GM19438 (cell line): ENCODE measurements around the gene KLF7.
A peak's percentile ranks its signal among the peaks of the same experiment; 100 is the strongest.

ENCODE experiments used
- ATAC-seq: cut with Tn5 transposase; IDR thresholded peaks from one replicate; pipeline ENCODE4 v1.9.1; 2021; ENCODE audit warnings: low read depth; ENCODE audit not compliant: unreplicated experiment

Gene KLF7

GRCh38 chr2:207150284-207150683 is 15.5 kb downstream of the KLF7 start:
- no peak for ATAC-seq

- ATAC-seq = peak; percentile 92
These were observed 16.2 kb downstream of the KLF7 start for GRCh38 chr2:207149249-207150213.

DNA sequence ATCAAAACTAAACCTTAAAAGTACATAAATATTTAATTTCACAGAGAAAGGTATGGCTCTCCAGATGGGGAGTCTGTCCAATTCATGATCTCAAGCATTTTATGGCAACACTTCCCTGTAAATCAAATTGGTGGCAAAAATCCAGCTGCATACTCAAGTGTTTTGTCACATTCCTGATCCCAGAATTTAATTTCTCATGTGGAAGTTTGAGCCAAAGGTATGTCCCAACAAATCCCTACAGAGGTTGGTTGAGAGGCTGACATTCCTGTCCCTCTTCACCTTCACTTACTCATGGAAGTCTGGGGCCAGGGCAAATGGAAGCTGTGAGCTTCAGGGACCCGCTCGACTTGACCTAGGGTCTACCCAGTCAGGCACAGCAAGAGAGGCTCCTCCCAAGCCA is 17.7 kb downstream of the KLF7 start:
- ATAC-seq = no peak

DNA sequence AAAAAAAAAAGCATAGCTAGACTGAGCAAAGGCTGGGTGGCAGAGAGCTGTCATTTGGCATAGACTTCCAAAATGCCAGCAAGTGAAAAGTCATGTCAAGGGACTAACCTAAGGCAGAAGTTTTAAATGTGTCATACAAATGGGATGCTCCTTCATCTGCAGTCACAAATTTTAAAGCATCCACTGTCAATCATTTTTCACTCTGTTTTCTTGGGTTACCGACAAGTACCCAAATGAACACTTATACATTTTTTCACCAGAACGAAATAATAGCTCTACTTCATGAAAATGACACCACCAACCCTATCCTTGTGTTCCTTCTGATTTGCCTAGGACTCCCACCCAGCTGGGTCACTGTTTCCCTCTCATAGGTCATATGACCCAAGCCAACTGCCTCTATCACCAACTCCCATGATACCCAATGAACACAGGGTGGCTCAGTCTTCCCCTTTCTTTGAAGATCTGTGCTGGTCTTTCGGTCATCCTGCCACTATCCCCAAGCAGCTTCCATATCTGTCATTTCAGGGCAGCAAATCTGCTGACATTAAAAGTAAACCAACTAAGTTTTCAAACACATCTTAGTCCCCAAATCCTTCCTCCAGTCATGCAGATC is 21.5 kb downstream of the KLF7 start:
- ATAC-seq = no peak

- peak; percentile 71 for ATAC-seq
These were observed 22.3 kb downstream of the KLF7 start for GRCh38 chr2:207143215-207144172.

DNA sequence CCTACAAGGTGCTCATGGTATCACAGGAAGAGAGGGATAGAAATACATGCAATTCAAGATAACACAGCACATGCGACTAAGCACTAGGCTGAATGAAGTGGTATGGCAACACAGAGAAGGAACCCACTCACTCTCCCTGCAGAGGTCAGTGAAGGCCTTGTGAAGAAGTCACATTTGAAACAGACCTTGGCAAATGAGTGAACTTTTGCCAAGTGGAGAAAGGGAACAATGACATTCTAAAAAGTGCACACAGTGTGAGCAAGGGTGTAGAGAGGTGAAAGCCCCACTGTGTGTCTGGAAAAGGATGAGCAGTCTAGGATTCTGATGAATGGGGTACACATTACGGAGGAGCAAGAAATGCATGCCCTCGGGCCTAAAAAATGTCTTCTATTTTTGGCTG is 23.3 kb downstream of the KLF7 start:
- ATAC-seq = no peak

DNA sequence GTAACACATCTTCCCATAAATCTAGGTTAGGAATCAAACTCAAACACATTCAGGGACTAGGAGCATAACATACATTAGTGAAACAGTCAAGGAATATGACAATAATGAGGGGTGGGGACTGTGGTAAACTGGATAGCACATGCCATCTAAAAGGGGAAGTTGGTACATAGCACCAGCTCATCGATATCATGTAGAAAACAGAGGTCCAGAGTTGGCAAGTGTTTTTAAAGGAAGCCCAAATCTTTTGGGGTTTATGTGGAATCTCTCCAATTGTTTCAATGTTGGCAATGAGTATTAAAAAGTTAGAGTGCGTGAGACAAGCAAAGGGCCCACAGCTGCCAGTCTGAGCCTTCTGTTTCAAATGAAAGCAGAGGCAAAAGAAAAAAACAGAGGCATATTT is 24.4 kb downstream of the KLF7 start:
- ATAC-seq = no peak

GRCh38 chr2:207140265-207140664 is 25.5 kb downstream of the KLF7 start:
- no peak for ATAC-seq

DNA sequence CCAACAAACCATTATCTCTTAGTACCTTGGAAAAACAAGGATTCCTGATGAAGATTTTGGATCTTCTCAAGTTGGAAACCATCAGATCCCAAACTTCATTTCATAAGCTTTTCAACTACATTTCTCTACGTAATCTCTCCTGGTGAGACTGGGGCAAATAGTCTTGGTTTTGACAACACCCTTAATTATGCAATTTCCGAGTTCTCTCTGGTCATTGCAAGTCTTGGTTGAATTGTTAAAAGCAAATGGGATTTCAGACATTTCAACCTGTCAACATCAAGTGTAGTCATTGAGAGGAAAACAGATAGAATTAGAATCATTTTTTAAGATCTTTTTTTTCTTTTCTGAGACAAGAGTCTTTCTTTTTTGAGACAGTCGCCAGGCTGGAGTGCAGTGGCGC is 26.2 kb downstream of the KLF7 start:
- ATAC-seq = no peak

DNA sequence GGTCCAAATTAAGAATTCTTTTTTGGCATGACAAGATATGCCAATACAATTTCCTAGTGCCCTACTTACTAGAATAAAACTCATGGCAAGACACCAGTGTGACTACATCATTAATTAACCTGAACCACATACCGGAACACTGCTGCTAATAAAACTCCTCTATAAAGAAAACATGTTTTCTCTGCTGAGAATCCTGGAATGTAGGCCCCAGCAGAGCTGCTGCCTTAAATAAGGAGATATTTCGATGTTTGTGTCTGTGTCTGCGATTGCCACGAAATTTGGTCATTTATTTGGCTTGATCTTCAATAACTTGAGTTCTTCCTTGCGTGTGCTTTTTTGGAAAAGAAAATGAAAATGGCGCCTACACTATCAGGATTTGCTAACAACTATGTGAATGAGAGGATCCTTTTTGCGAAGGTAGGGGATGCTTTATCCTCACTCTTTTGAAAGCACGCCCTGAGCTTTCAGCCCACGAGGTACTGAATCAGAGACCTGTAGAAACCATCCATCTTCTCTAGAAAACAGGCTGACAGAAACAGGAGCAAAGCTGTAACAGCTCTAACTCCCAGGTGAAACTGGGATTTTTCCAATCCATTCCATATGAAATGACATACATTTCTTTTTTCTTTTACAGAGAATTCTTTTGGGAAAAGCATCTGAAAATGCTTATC is 27.0 kb downstream of the KLF7 start:
- no peak for ATAC-seq

GRCh38 chr2:207137596-207138337 is 28.0 kb downstream of the KLF7 start:
- no peak for ATAC-seq

DNA sequence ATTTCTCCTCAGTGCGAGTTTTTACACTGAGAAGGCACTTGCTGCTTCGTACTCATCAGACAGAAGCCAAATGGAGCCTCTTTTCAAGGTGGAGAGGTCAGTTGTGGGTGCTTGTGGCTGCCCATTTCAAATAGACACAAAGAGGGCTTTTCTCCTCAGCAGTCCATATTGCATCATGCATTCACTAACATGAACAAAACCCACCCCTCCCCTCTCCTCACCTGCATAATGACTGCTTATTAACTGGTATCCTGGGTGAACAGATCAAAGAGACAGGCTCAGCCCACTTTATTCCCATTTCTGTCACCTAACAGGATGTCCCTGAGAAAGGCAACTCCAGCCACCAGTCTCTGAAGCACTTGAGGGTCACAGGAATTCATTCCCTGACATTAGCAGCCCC is 28.9 kb downstream of the KLF7 start:
- ATAC-seq = no peak

DNA sequence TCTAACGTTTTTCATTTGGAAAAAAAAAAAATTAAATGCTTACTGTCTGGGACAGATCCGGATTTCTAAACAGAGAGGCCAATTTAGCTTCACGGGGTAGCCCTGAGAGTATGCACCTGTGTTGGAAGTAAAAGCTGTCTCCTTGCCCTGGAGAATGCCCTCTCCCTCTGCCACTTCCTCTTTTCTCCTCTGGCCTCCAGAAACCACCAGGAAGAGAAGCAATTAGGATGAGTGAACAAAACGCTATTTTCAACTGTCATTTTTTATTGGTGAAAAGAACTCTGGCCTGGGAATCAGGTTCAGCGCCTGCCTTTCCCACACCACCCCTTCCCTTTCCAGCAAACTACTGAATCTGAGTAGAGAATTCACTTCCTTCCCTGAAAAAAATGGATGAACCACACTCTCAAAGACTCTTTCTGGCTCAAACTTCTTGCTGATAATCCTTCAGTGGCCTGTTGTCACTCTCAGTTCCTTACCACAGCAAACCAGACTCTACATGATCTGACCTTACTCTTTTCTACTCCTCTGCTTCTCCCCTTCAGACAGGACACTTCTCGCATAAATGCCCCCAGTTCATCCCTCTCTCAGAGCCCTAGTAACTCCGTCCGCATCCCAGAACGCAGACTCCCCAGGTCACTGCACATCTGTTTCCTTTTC is 29.8 kb downstream of the KLF7 start:
- ATAC-seq = no peak

GRCh38 chr2:207135340-207135739 is 30.4 kb downstream of the KLF7 start:
- ATAC-seq = no peak

GRCh38 chr2:207133820-207134519 is 31.8 kb downstream of the KLF7 start:
- no peak for ATAC-seq

DNA sequence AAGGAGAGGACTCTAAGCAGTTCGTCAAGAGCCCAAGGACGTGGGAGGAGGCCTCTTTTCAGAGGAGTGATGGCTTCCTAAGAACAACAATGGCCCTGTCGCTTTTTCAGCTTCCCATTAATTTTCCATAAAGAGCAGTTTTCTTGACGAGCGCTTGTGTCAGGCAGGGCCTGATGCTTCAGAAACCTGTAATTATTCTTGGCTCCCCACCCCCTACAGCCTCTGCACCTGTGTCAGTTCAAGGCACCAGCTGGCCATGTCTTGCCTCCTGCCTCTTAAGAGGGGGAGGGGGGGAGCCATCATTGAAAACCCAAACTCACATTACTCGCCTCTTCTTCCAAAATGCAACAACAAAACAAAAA is 32.3 kb downstream of the KLF7 start:
- no peak for ATAC-seq

GRCh38 chr2:207132019-207132418 is 33.7 kb downstream of the KLF7 start:
- ATAC-seq = no peak

DNA sequence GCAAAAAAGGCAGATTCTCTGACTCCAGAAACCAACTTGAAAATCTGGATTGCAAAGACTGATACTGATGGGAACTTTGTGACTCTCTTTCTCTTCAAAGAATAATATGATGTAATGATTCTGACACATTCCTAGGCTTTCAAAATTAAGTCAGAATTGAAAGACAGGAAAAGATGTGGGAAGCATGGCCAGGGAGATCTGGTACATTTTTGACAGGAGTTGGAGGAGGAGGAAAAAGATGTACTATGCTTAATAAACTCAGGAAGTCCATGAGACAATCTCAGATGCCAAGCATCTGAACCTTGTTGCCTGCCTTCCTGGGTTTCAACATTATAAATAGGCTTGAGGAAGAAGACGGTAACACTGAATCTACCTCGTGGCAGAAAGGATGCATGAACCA is 34.2 kb downstream of the KLF7 start:
- no peak for ATAC-seq
